ENCODE data around the gene VWA2. TPM values are rescaled to one million over a fixed set of nuclear protein-coding genes. Genes with fewer than 3 reads are reported as not detected.

The VWA2 gene
- total RNA-seq, 2 experiments from 2014 or later, result not detected

- POLR2A ChIA-PET, result no interaction called here
Observed at GRCh38 chr10:114250716-114251115, 11.7 kb downstream of the VWA2 start.

GRCh38 chr10:114252092-114252491, 13.0 kb downstream of the VWA2 start:
- Histone ChIP-seq H3K36me3 (ENCODE audit: insufficient read depth, low read length) (no peaks in the 10 kb centered on the region), H3K4me3 (ENCODE audit: low read length) (no peak overlapping the region), H3K27ac (ENCODE audit: low read depth in 1 of 2, low read length in 2 of 2) (no peak overlapping the region), H3K9me3 (ENCODE audit: control insufficient read depth in 1 of 2, insufficient read depth in 1 of 2, low read length in 2 of 2) (no peaks in the 10 kb centered on the region), H3K27me3 (ENCODE audit: control insufficient read depth in 1 of 2, insufficient read depth in 2 of 2, low read length in 2 of 2) (no peaks in the 10 kb centered on the region), H3K4me1 (ENCODE audit: insufficient read depth, low read length) (no peaks in the 10 kb centered on the region)
- ChIA-PET CTCF (no interaction called here), POLR2A (no interaction called here)
- ATAC-seq (ENCODE audit: poor library complexity) (no peak), DNase-seq (no peak)
- Mint-ChIP-seq H3K27ac (no peak overlapping the region), H3K9me3 (no peaks in the 10 kb centered on the region), H3K27me3 (peaks cover 6% of the 10 kb centered on the region), H3K4me3 (no peak overlapping the region), H3K36me3 (ENCODE audit: low read depth) (no peaks in the 10 kb centered on the region), H3K4me1 (ENCODE audit: low read depth) (no peaks in the 10 kb centered on the region)
- TF ChIP-seq CTCF (IDR thresholded peaks at IDR 0.05), result no peak
- intact Hi-C loops (cut with DNase I, micrococcal nuclease), result no loop called here

More at GRCh38 chr10:114250716-114251115, 11.7 kb downstream of the VWA2 start:
- intact Hi-C loops (cut with DNase I, micrococcal nuclease), result no loop called here
- no peaks in the 10 kb centered on the region for H3K9me3 ChIP-seq (ENCODE audit: control insufficient read depth in 1 of 2, insufficient read depth in 1 of 2, low read length in 2 of 2)
- no peaks in the 10 kb centered on the region for H3K27me3 ChIP-seq (ENCODE audit: control insufficient read depth in 1 of 2, insufficient read depth in 2 of 2, low read length in 2 of 2)
- Mint-ChIP-seq H3K9me3 (no peaks in the 10 kb centered on the region), H3K27me3 (peaks cover 6% of the 10 kb centered on the region), H3K27ac (no peak overlapping the region), H3K36me3 (ENCODE audit: low read depth) (no peaks in the 10 kb centered on the region), H3K4me3 (no peak overlapping the region), H3K4me1 (ENCODE audit: low read depth) (no peaks in the 10 kb centered on the region)
- no peak overlapping the region for H3K27ac ChIP-seq (ENCODE audit: low read depth in 1 of 2, low read length in 2 of 2)
- TF ChIP-seq CTCF (IDR thresholded peaks at IDR 0.05), result no peak
- no peak overlapping the region for H3K4me3 ChIP-seq (ENCODE audit: low read length)
- ATAC-seq (ENCODE audit: poor library complexity) (no peak), DNase-seq (no peak)
- H3K4me1 ChIP-seq (ENCODE audit: insufficient read depth, low read length), result no peaks in the 10 kb centered on the region
- H3K36me3 ChIP-seq (ENCODE audit: insufficient read depth, low read length), result no peaks in the 10 kb centered on the region
- CTCF ChIA-PET, result no interaction called here

GRCh38 chr10:114252883-114253282, 13.8 kb downstream of the VWA2 start:
- Histone ChIP-seq H3K4me1 (ENCODE audit: insufficient read depth, low read length) (no peaks in the 10 kb centered on the region), H3K27ac (ENCODE audit: low read depth in 1 of 2, low read length in 2 of 2) (no peak overlapping the region), H3K27me3 (ENCODE audit: control insufficient read depth in 1 of 2, insufficient read depth in 2 of 2, low read length in 2 of 2) (no peaks in the 10 kb centered on the region), H3K36me3 (ENCODE audit: insufficient read depth, low read length) (no peaks in the 10 kb centered on the region), H3K4me3 (ENCODE audit: low read length) (no peak overlapping the region), H3K9me3 (ENCODE audit: control insufficient read depth in 1 of 2, insufficient read depth in 1 of 2, low read length in 2 of 2) (no peaks in the 10 kb centered on the region)
- Mint-ChIP-seq H3K27me3 (peaks cover 6% of the 10 kb centered on the region), H3K4me1 (ENCODE audit: low read depth) (peaks cover under 1% of the 10 kb centered on the region), H3K9me3 (no peaks in the 10 kb centered on the region), H3K27ac (no peak overlapping the region), H3K36me3 (ENCODE audit: low read depth) (no peaks in the 10 kb centered on the region), H3K4me3 (no peak overlapping the region)
- ATAC-seq (ENCODE audit: poor library complexity) (no peak), DNase-seq (no peak)
- intact Hi-C loops (cut with DNase I, micrococcal nuclease), result no loop called here
- ChIA-PET POLR2A (no interaction called here), CTCF (no interaction called here)
- no peak for TF ChIP-seq CTCF (IDR thresholded peaks at IDR 0.05)

Data from CD4-positive, alpha-beta T cell (primary cell).